Measurements from ENCODE around the gene NUBPL.
"Not testable (repeated sequence)": the region's sequence is repeated elsewhere in the genome, so short reads cannot be mapped to it uniquely, and the experiment has no call there.

NUBPL gene

GRCh38 chr14:31618884-31619283, 57.7 kb downstream of the NUBPL start:
- H3K27me3 ChIP-seq (ENCODE audit: control insufficient read depth, insufficient read depth, low read length); H3K4me3 ChIP-seq (ENCODE audit: low read depth, low read length); H3K4me1 ChIP-seq (ENCODE audit: control insufficient read depth, insufficient read depth, low read length); H3K9me3 ChIP-seq (ENCODE audit: control insufficient read depth, insufficient read depth, low read length); H3K9ac ChIP-seq (ENCODE audit: low read depth, low read length); H3K36me3 ChIP-seq (ENCODE audit: control insufficient read depth, insufficient read depth, low read length): not testable (repeated sequence)

- Histone ChIP-seq H3K9me3 (ENCODE audit: control insufficient read depth, insufficient read depth, low read length) (no peaks in the 10 kb centered on the region), H3K36me3 (ENCODE audit: control insufficient read depth, insufficient read depth, low read length) (no peaks in the 10 kb centered on the region), H3K4me1 (ENCODE audit: control insufficient read depth, insufficient read depth, low read length) (no peaks in the 10 kb centered on the region), H3K4me3 (ENCODE audit: low read depth, low read length) (no peak overlapping the region), H3K27me3 (ENCODE audit: control insufficient read depth, insufficient read depth, low read length) (no peaks in the 10 kb centered on the region), H3K9ac (ENCODE audit: low read depth, low read length) (no peak overlapping the region)
Measured at GRCh38 chr14:31619440-31619839, 58.2 kb downstream of the NUBPL start.

- not testable (repeated sequence) for H3K4me1 ChIP-seq (ENCODE audit: control insufficient read depth, insufficient read depth, low read length); H3K9ac ChIP-seq (ENCODE audit: low read depth, low read length); H3K36me3 ChIP-seq (ENCODE audit: control insufficient read depth, insufficient read depth, low read length); H3K9me3 ChIP-seq (ENCODE audit: control insufficient read depth, insufficient read depth, low read length); H3K4me3 ChIP-seq (ENCODE audit: low read depth, low read length); H3K27me3 ChIP-seq (ENCODE audit: control insufficient read depth, insufficient read depth, low read length)
Measured at GRCh38 chr14:31620898-31621297, 59.7 kb downstream of the NUBPL start.

GRCh38 chr14:31622060-31622459, 60.9 kb downstream of the NUBPL start:
- Histone ChIP-seq H3K4me3 (ENCODE audit: low read depth, low read length) (no peak overlapping the region), H3K4me1 (ENCODE audit: control insufficient read depth, insufficient read depth, low read length) (no peaks in the 10 kb centered on the region), H3K36me3 (ENCODE audit: control insufficient read depth, insufficient read depth, low read length) (no peaks in the 10 kb centered on the region), H3K27me3 (ENCODE audit: control insufficient read depth, insufficient read depth, low read length) (no peaks in the 10 kb centered on the region), H3K9ac (ENCODE audit: low read depth, low read length) (no peak overlapping the region), H3K9me3 (ENCODE audit: control insufficient read depth, insufficient read depth, low read length) (no peaks in the 10 kb centered on the region)

GRCh38 chr14:31652900-31653299, 91.7 kb downstream of the NUBPL start:
- H3K4me1 ChIP-seq (ENCODE audit: control insufficient read depth, insufficient read depth, low read length); H3K36me3 ChIP-seq (ENCODE audit: control insufficient read depth, insufficient read depth, low read length); H3K9me3 ChIP-seq (ENCODE audit: control insufficient read depth, insufficient read depth, low read length); H3K4me3 ChIP-seq (ENCODE audit: low read depth, low read length); H3K9ac ChIP-seq (ENCODE audit: low read depth, low read length); H3K27me3 ChIP-seq (ENCODE audit: control insufficient read depth, insufficient read depth, low read length): not testable (repeated sequence)

- no peaks in the 10 kb centered on the region for H3K9me3 ChIP-seq (ENCODE audit: control insufficient read depth, insufficient read depth, low read length)
- no peaks in the 10 kb centered on the region for H3K36me3 ChIP-seq (ENCODE audit: control insufficient read depth, insufficient read depth, low read length)
- H3K27me3 ChIP-seq (ENCODE audit: control insufficient read depth, insufficient read depth, low read length) = no peaks in the 10 kb centered on the region
- no peaks in the 10 kb centered on the region for H3K4me1 ChIP-seq (ENCODE audit: control insufficient read depth, insufficient read depth, low read length)
- no peak overlapping the region for H3K4me3 ChIP-seq (ENCODE audit: low read depth, low read length)
- no peak overlapping the region for H3K9ac ChIP-seq (ENCODE audit: low read depth, low read length)
Measured at GRCh38 chr14:31657917-31658316, 96.7 kb downstream of the NUBPL start.

- Histone ChIP-seq H3K4me3 (ENCODE audit: low read depth, low read length) (no peak overlapping the region), H3K36me3 (ENCODE audit: control insufficient read depth, insufficient read depth, low read length) (no peaks in the 10 kb centered on the region), H3K9me3 (ENCODE audit: control insufficient read depth, insufficient read depth, low read length) (no peaks in the 10 kb centered on the region), H3K27me3 (ENCODE audit: control insufficient read depth, insufficient read depth, low read length) (no peaks in the 10 kb centered on the region), H3K9ac (ENCODE audit: low read depth, low read length) (no peak overlapping the region), H3K4me1 (ENCODE audit: control insufficient read depth, insufficient read depth, low read length) (no peaks in the 10 kb centered on the region)
Measured at GRCh38 chr14:31659278-31659677, 98.1 kb downstream of the NUBPL start.

GRCh38 chr14:31660191-31660590, 99.0 kb downstream of the NUBPL start:
- Histone ChIP-seq H3K36me3 (ENCODE audit: control insufficient read depth, insufficient read depth, low read length) (no peaks in the 10 kb centered on the region), H3K4me1 (ENCODE audit: control insufficient read depth, insufficient read depth, low read length) (no peaks in the 10 kb centered on the region), H3K27me3 (ENCODE audit: control insufficient read depth, insufficient read depth, low read length) (no peaks in the 10 kb centered on the region), H3K9ac (ENCODE audit: low read depth, low read length) (no peak overlapping the region), H3K9me3 (ENCODE audit: control insufficient read depth, insufficient read depth, low read length) (no peaks in the 10 kb centered on the region), H3K4me3 (ENCODE audit: low read depth, low read length) (no peak overlapping the region)

GRCh38 chr14:31660728-31661127, 99.5 kb downstream of the NUBPL start:
- H3K4me1 ChIP-seq (ENCODE audit: control insufficient read depth, insufficient read depth, low read length) = no peaks in the 10 kb centered on the region
- no peak overlapping the region for H3K4me3 ChIP-seq (ENCODE audit: low read depth, low read length)
- H3K9me3 ChIP-seq (ENCODE audit: control insufficient read depth, insufficient read depth, low read length) = no peaks in the 10 kb centered on the region
- H3K9ac ChIP-seq (ENCODE audit: low read depth, low read length) = no peak overlapping the region
- no peaks in the 10 kb centered on the region for H3K27me3 ChIP-seq (ENCODE audit: control insufficient read depth, insufficient read depth, low read length)
- H3K36me3 ChIP-seq (ENCODE audit: control insufficient read depth, insufficient read depth, low read length) = no peaks in the 10 kb centered on the region

GRCh38 chr14:31668348-31668747, 107.1 kb downstream of the NUBPL start:
- H3K4me3 ChIP-seq (ENCODE audit: low read depth, low read length) = no peak overlapping the region
- no peaks in the 10 kb centered on the region for H3K36me3 ChIP-seq (ENCODE audit: control insufficient read depth, insufficient read depth, low read length)
- no peaks in the 10 kb centered on the region for H3K4me1 ChIP-seq (ENCODE audit: control insufficient read depth, insufficient read depth, low read length)
- no peak overlapping the region for H3K9ac ChIP-seq (ENCODE audit: low read depth, low read length)
- H3K27me3 ChIP-seq (ENCODE audit: control insufficient read depth, insufficient read depth, low read length) = no peaks in the 10 kb centered on the region
- no peaks in the 10 kb centered on the region for H3K9me3 ChIP-seq (ENCODE audit: control insufficient read depth, insufficient read depth, low read length)

GRCh38 chr14:31672709-31673108, 111.5 kb downstream of the NUBPL start:
- Histone ChIP-seq H3K27me3 (ENCODE audit: control insufficient read depth, insufficient read depth, low read length) (no peaks in the 10 kb centered on the region), H3K9me3 (ENCODE audit: control insufficient read depth, insufficient read depth, low read length) (no peaks in the 10 kb centered on the region), H3K4me1 (ENCODE audit: control insufficient read depth, insufficient read depth, low read length) (no peaks in the 10 kb centered on the region), H3K36me3 (ENCODE audit: control insufficient read depth, insufficient read depth, low read length) (no peaks in the 10 kb centered on the region), H3K4me3 (ENCODE audit: low read depth, low read length) (no peak overlapping the region), H3K9ac (ENCODE audit: low read depth, low read length) (no peak overlapping the region)

GRCh38 chr14:31677052-31677451, 115.8 kb downstream of the NUBPL start:
- H3K4me3 ChIP-seq (ENCODE audit: low read depth, low read length) = no peak overlapping the region
- no peaks in the 10 kb centered on the region for H3K4me1 ChIP-seq (ENCODE audit: control insufficient read depth, insufficient read depth, low read length)
- no peaks in the 10 kb centered on the region for H3K36me3 ChIP-seq (ENCODE audit: control insufficient read depth, insufficient read depth, low read length)
- H3K9ac ChIP-seq (ENCODE audit: low read depth, low read length) = no peak overlapping the region
- H3K27me3 ChIP-seq (ENCODE audit: control insufficient read depth, insufficient read depth, low read length) = no peaks in the 10 kb centered on the region
- no peaks in the 10 kb centered on the region for H3K9me3 ChIP-seq (ENCODE audit: control insufficient read depth, insufficient read depth, low read length)

- no peaks in the 10 kb centered on the region for H3K36me3 ChIP-seq (ENCODE audit: control insufficient read depth, insufficient read depth, low read length)
- no peaks in the 10 kb centered on the region for H3K9me3 ChIP-seq (ENCODE audit: control insufficient read depth, insufficient read depth, low read length)
- H3K27me3 ChIP-seq (ENCODE audit: control insufficient read depth, insufficient read depth, low read length) = no peaks in the 10 kb centered on the region
- no peak overlapping the region for H3K4me3 ChIP-seq (ENCODE audit: low read depth, low read length)
- no peak overlapping the region for H3K9ac ChIP-seq (ENCODE audit: low read depth, low read length)
- no peaks in the 10 kb centered on the region for H3K4me1 ChIP-seq (ENCODE audit: control insufficient read depth, insufficient read depth, low read length)
Measured at GRCh38 chr14:31677630-31678029, 116.4 kb downstream of the NUBPL start.

Data from iPS-15b (cell line).